SK-N-SH (cell line): ENCODE data around the gene IL1F10. TPM values are rescaled to one million over a fixed set of nuclear protein-coding genes. Genes with fewer than 3 reads are reported as not detected.

Experiments
- CTCF ChIA-PET: fragments of 300-600, 350-600 bp; formaldehyde crosslinking; extraction: SDS; loops from one replicate; lab custom pipeline; 2021; lab: Yijun Ruan, JAX
- POLR2A ChIA-PET: fragments of 350-600 bp; sonication (Branson Sonifier 250); formaldehyde crosslinking; extraction: SDS; loops from one replicate; lab custom pipeline; 2020; ENCODE audit warnings: antibody characterized with exemption, inconsistent platforms; lab: Yijun Ruan, JAX
- DNase-seq: peaks from one replicate; pipeline ENCODE4 v3.0.0; 2012
- H2AFZ ChIP-seq: fragments of 200-600 bp; sonication (generic); 2 replicates; pipeline ENCODE4 v1.8.1; 2016; ENCODE audit warnings: antibody characterized with exemption, mild to moderate bottlenecking, low read depth
- H3F3A ChIP-seq: fragments of 200-600 bp; sonication (generic); replicated peaks from 2 replicates; pipeline ENCODE3; 2016; ENCODE audit warnings: antibody characterized with exemption, mild to moderate bottlenecking; ENCODE audit not compliant: insufficient read depth
- H3K27ac ChIP-seq, 2 experiments: fragments of 200-500 bp in 1 of 2; fragments of 200-600 bp in 1 of 2; sonication (Bioruptor generic) in 1 of 2; sonication (generic), shearing (Covaris generic) in 1 of 2; 2 replicates each; pipeline versions ENCODE4 v1.5.1 to v1.6.1; 2014 to 2016; ENCODE audit warnings: low read depth in 2 of 2, inconsistent platforms in 1 of 2, low read length in 1 of 2, mild to moderate bottlenecking in 1 of 2, mixed read lengths in 1 of 2
- H3K27me3 ChIP-seq: fragments of 200-600 bp; sonication (generic), shearing (Covaris generic); 2 replicates; pipeline ENCODE4 v1.6.1; 2016; ENCODE audit warnings: mixed run types; ENCODE audit not compliant: insufficient read depth
- H3K36me3 ChIP-seq, 2 experiments: fragments of 200-500 bp in 1 of 2; fragments of 200-600 bp in 1 of 2; sonication (Bioruptor generic) in 1 of 2; sonication (generic) in 1 of 2; replicated peaks in 1 of 2; 2 replicates each; pipeline versions ENCODE3 to v1.5.1; 2014 to 2016; ENCODE audit warnings: low read length in 1 of 2, mild to moderate bottlenecking in 1 of 2; ENCODE audit not compliant: insufficient read depth in 2 of 2, control insufficient read depth in 1 of 2
- H3K4me1 ChIP-seq, 2 experiments: fragments of 200-500 bp in 1 of 2; fragments of 200-600 bp in 1 of 2; sonication (Bioruptor generic) in 1 of 2; sonication (generic), shearing (Covaris generic) in 1 of 2; 2 replicates each; pipeline versions ENCODE4 v1.5.1 to v1.6.1; 2014 to 2016; ENCODE audit warnings: low read depth in 1 of 2, low read length in 1 of 2, mixed run types in 1 of 2; ENCODE audit not compliant: insufficient read depth in 2 of 2, control insufficient read depth in 1 of 2
- H3K4me2 ChIP-seq: fragments of 200-600 bp; sonication (generic), shearing (Covaris generic); 2 replicates; pipeline ENCODE4 v1.6.1; 2017; ENCODE audit warnings: mixed run types
- H3K4me3 ChIP-seq, 2 experiments: fragments of 200-500 bp in 1 of 2; fragments of 200-600 bp in 1 of 2; sonication (Bioruptor generic) in 1 of 2; sonication (generic), shearing (Covaris generic) in 1 of 2; 2 replicates each; pipeline versions ENCODE4 v1.5.1 to v1.8.1; 2014 to 2016; ENCODE audit warnings: low read depth in 2 of 2, inconsistent platforms in 1 of 2, low read length in 1 of 2, mild to moderate bottlenecking in 1 of 2, mixed read lengths in 1 of 2, moderate library complexity in 1 of 2
- H3K79me2 ChIP-seq: fragments of 200-600 bp; sonication (generic); 2 replicates; pipeline ENCODE4 v1.8.1; 2017; ENCODE audit warnings: mild to moderate bottlenecking; ENCODE audit not compliant: insufficient read depth
- H3K9ac ChIP-seq: fragments of 200-600 bp; sonication (generic); 2 replicates; pipeline ENCODE4 v1.6.1; 2017; ENCODE audit warnings: mixed run types
- H3K9me2 ChIP-seq: fragments of 200-600 bp; sonication (generic); 2 replicates; pipeline ENCODE4 v1.6.1; 2017; ENCODE audit warnings: mixed run types
- H3K9me3 ChIP-seq: fragments of 200-600 bp; sonication (generic); 2 replicates; pipeline ENCODE4 v1.6.1; 2017; ENCODE audit warnings: mixed run types, mild to moderate bottlenecking, moderate library complexity
- H4K20me1 ChIP-seq: fragments of 200-600 bp; sonication (generic); 2 replicates; pipeline ENCODE4 v1.6.1; 2017; ENCODE audit warnings: mild to moderate bottlenecking, mixed run types; ENCODE audit not compliant: insufficient read depth
- FOXJ3 ChIP-seq: sonication (generic); formaldehyde crosslinking; IDR thresholded peaks from 2 replicates; pipeline ENCODE4 v1.5.1; 2020; ENCODE audit warnings: mild to moderate bottlenecking, missing genetic modification reagents
- FOXM1 ChIP-seq: IDR thresholded peaks from 2 replicates; pipeline ENCODE4 v1.4.0; 2012; ENCODE audit warnings: low read depth, mild to moderate bottlenecking
- GABPA ChIP-seq: IDR thresholded peaks from 2 replicates; pipeline ENCODE4 v1.4.0; 2012; ENCODE audit warnings: low read depth, mild to moderate bottlenecking
- IRF3 ChIP-seq: fragments of 150-350 bp; IDR thresholded peaks from 2 replicates; pipeline ENCODE4 v1.6.1; 2016; ENCODE audit warnings: mild to moderate bottlenecking, low read depth, low read length
- JUND ChIP-seq: IDR thresholded peaks from 2 replicates; pipeline ENCODE4 v1.4.0; 2012
- POLR2AphosphoS5 ChIP-seq: IDR thresholded peaks from 2 replicates; pipeline ENCODE4 v1.6.1; 2012; ENCODE audit warnings: low read depth, low read length
- RFX5 ChIP-seq: IDR thresholded peaks from 2 replicates; pipeline ENCODE4 v1.6.1; 2012; ENCODE audit warnings: mild to moderate bottlenecking, improper control_type of control experiment, low read length
- SMC3 ChIP-seq: IDR thresholded peaks from 2 replicates; pipeline ENCODE4 v1.6.1; 2012; ENCODE audit warnings: low read depth, low read length, improper control_type of control experiment
- TAF1 ChIP-seq: IDR thresholded peaks from 2 replicates; pipeline ENCODE4 v1.6.1; 2012; ENCODE audit warnings: low read depth, mild to moderate bottlenecking, low read length, moderate library complexity, borderline replicate concordance
- TCF12 ChIP-seq: IDR thresholded peaks from 2 replicates; pipeline ENCODE4 v1.4.0; 2012
- WGBS: methylation state at CpG from one replicate; pipeline ENCODE4 v1.1.6; 2017; ENCODE audit warnings: low lambda C conversion rate; 5-methylcytosine and 5-hydroxymethylcytosine counted together
- polyA plus RNA-seq, 3 experiments: library from polyadenylated mRNA; depleted of rRNA; stranded (reverse); fragments of >200 nt; gene quantifications; 2 replicates each; pipeline ENCODE4 v1.2.3, GENCODE V29; 2012
- TF ChIP-seq, protein P1 (sequence below): IDR thresholded peaks from 2 replicates; pipeline ENCODE4 v1.4.0; 2012; ENCODE audit warnings: low read depth, borderline replicate concordance
- TF ChIP-seq, protein P2 (sequence below): IDR thresholded peaks from 2 replicates; pipeline ENCODE4 v1.6.1; 2012; ENCODE audit warnings: mild to moderate bottlenecking, low read depth, low read length, moderate library complexity
- TF ChIP-seq, protein P3 (sequence below): fragments of 150-350 bp; IDR thresholded peaks from 2 replicates; pipeline ENCODE4 v1.6.1; 2017; ENCODE audit warnings: antibody characterized with exemption, low read length, low read depth, borderline replicate concordance

Gene IL1F10
- polyA plus RNA-seq, 1 of the 3 experiments (the other 2 are of a cell fraction) = not detected

DNA sequence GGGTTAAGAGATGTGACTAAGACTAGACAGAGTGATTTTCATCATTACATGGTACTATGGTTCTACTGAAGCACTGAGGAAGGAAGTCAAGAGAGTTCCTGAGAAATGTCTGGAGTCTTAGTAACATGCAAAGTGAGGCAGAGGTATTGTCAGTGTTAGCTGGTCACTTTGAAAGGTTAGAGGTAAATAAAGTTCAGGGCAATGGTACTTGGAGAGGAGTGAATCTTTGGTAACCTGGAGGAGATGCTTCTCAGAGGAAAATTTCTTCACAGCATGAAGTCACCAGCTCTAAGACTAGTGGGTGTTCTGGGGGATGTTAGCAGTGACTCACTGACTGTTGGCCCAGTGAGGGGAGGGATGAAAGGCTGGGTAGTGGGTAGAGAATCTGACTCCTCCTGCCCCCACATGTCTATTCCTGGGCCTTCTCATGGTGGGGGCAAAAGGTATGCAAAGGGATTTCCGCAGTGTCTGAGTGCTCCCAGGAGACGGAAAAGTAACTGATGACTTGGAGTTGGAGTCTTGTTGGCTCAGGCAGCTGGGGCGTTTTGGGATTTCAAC lies 36.4 kb downstream of the IL1F10 start (continued):
- TF ChIP-seq, protein P1, sequence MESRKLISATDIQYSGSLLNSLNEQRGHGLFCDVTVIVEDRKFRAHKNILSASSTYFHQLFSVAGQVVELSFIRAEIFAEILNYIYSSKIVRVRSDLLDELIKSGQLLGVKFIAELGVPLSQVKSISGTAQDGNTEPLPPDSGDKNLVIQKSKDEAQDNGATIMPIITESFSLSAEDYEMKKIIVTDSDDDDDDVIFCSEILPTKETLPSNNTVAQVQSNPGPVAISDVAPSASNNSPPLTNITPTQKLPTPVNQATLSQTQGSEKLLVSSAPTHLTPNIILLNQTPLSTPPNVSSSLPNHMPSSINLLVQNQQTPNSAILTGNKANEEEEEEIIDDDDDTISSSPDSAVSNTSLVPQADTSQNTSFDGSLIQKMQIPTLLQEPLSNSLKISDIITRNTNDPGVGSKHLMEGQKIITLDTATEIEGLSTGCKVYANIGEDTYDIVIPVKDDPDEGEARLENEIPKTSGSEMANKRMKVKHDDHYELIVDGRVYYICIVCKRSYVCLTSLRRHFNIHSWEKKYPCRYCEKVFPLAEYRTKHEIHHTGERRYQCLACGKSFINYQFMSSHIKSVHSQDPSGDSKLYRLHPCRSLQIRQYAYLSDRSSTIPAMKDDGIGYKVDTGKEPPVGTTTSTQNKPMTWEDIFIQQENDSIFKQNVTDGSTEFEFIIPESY = no peak

GRCh38 chr2:113105047-113105785 lies 37.4 kb downstream of the IL1F10 start:
- ChIA-PET CTCF (interaction anchor here (0.8 to 1.9 kb wide), 2 partner anchors 33 to 285 kb away, joined by 3 to 8 read pairs; no protein-coding TSS in a partner anchor), POLR2A (no interaction called here)
- H3K27me3 ChIP-seq = no peaks in the 10 kb centered on the region
- H3K4me2 ChIP-seq = no peak overlapping the region
- no peak overlapping the region for H3K4me3 ChIP-seq
- no peaks in the 10 kb centered on the region for H3F3A ChIP-seq
- no peak overlapping the region for H2AFZ ChIP-seq
- H3K9ac ChIP-seq = no peak overlapping the region
- no peaks in the 10 kb centered on the region for H3K9me2 ChIP-seq
- TF ChIP-seq FOXJ3 (no peak), GABPA (no peak), FOXM1 (no peak), TCF12 (no peak), TAF1 (no peak), RFX5 (no peak), POLR2AphosphoS5 (no peak), JUND (no peak), SMC3 (no peak), IRF3 (no peak)
- TF ChIP-seq, protein P2, sequence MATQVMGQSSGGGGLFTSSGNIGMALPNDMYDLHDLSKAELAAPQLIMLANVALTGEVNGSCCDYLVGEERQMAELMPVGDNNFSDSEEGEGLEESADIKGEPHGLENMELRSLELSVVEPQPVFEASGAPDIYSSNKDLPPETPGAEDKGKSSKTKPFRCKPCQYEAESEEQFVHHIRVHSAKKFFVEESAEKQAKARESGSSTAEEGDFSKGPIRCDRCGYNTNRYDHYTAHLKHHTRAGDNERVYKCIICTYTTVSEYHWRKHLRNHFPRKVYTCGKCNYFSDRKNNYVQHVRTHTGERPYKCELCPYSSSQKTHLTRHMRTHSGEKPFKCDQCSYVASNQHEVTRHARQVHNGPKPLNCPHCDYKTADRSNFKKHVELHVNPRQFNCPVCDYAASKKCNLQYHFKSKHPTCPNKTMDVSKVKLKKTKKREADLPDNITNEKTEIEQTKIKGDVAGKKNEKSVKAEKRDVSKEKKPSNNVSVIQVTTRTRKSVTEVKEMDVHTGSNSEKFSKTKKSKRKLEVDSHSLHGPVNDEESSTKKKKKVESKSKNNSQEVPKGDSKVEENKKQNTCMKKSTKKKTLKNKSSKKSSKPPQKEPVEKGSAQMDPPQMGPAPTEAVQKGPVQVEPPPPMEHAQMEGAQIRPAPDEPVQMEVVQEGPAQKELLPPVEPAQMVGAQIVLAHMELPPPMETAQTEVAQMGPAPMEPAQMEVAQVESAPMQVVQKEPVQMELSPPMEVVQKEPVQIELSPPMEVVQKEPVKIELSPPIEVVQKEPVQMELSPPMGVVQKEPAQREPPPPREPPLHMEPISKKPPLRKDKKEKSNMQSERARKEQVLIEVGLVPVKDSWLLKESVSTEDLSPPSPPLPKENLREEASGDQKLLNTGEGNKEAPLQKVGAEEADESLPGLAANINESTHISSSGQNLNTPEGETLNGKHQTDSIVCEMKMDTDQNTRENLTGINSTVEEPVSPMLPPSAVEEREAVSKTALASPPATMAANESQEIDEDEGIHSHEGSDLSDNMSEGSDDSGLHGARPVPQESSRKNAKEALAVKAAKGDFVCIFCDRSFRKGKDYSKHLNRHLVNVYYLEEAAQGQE = no peak
- TF ChIP-seq, protein P3, sequence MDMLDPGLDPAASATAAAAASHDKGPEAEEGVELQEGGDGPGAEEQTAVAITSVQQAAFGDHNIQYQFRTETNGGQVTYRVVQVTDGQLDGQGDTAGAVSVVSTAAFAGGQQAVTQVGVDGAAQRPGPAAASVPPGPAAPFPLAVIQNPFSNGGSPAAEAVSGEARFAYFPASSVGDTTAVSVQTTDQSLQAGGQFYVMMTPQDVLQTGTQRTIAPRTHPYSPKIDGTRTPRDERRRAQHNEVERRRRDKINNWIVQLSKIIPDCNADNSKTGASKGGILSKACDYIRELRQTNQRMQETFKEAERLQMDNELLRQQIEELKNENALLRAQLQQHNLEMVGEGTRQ = no peak
- no peaks in the 10 kb centered on the region for H3K4me1 ChIP-seq
- WGBS = 12% methylated on average over 6 of the region's 6 CpGs
- no peaks in the 10 kb centered on the region for H3K79me2 ChIP-seq
- no peak overlapping the region for H3K27ac ChIP-seq
- DNase-seq = no peak
- H3K9me3 ChIP-seq = no peaks in the 10 kb centered on the region
- no peaks in the 10 kb centered on the region for H4K20me1 ChIP-seq
- H3K36me3 ChIP-seq = no peaks in the 10 kb centered on the region
